Prostate gland (tissue), 2 donors: ENCODE results near the gene MEF2B.

ENCODE experiments used
- POLR2A ChIP-seq: fragments of 450-650 bp; IDR thresholded peaks from one replicate; pipeline ENCODE4 v1.6.1; 2016; ENCODE audit warnings: antibody characterized with exemption, mild to moderate bottlenecking
- TF ChIP-seq, protein P1 (sequence below), 4 experiments: fragments of 200-600 bp in 2 of 4; fragments of 450-650 bp in 2 of 4; sonication (generic) in 2 of 4; IDR thresholded peaks; 1 replicate in 3 of 4; 2 replicates in 1 of 4; pipeline ENCODE4 v1.5.1; 2016 to 2019; ENCODE audit warnings: antibody characterized with exemption in 4 of 4, mild to moderate bottlenecking in 2 of 4, moderate library complexity in 2 of 4

DNA sequence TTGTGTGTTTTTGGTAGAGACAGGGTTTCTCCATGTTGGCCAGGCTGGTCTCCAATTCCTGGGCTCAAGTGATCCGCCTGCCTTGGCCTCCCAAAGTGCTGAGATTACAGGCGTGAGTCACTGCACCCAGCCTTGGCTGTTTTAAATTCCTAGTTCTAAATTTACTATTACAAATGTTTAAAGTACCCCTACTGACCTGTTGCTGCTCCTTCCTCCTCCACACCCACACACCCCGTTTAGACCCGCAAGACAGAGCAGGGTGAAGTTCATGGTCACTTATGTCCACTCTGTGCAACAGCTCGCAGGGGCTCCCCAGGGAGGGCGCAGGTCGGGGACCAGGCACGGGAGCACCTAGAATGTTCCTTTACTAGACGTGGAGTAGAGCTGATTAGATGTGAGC, 60.5 kb downstream of the MEF2B start:
- TF ChIP-seq POLR2A = no peak
- TF ChIP-seq, protein P1, sequence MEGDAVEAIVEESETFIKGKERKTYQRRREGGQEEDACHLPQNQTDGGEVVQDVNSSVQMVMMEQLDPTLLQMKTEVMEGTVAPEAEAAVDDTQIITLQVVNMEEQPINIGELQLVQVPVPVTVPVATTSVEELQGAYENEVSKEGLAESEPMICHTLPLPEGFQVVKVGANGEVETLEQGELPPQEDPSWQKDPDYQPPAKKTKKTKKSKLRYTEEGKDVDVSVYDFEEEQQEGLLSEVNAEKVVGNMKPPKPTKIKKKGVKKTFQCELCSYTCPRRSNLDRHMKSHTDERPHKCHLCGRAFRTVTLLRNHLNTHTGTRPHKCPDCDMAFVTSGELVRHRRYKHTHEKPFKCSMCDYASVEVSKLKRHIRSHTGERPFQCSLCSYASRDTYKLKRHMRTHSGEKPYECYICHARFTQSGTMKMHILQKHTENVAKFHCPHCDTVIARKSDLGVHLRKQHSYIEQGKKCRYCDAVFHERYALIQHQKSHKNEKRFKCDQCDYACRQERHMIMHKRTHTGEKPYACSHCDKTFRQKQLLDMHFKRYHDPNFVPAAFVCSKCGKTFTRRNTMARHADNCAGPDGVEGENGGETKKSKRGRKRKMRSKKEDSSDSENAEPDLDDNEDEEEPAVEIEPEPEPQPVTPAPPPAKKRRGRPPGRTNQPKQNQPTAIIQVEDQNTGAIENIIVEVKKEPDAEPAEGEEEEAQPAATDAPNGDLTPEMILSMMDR (IDR thresholded peaks at IDR 0.05) = no peak
